Esophagus muscularis mucosa (tissue), 4 donors: Measurements from ENCODE around the gene KRTDAP. TPM values are rescaled to one million over a fixed set of nuclear protein-coding genes. Genes with fewer than 3 reads are reported as not detected.
"Not testable (repeated sequence)": the region's sequence is repeated elsewhere in the genome, so short reads cannot be mapped to it uniquely, and the experiment has no call there.

Experiments used
- DNase-seq: peaks from one replicate; pipeline ENCODE4 v3.0.0-alpha.2; 2017; ENCODE audit errors: extremely low spot score
- H3K27ac ChIP-seq, 4 donors: fragments of 200-600 bp; sonication (generic); replicated peaks in 1 of 4; 1 replicate in 3 of 4; 2 replicates in 1 of 4; pipeline ENCODE4 v1.5.1; 2016 to 2019; ENCODE audit warnings: mild to moderate bottlenecking in 1 of 4
- H3K27me3 ChIP-seq, 4 donors: fragments of 200-600 bp; sonication (generic); one replicate each; pipeline versions ENCODE4 v1.5.1 to v1.6.0; 2016 to 2019
- H3K36me3 ChIP-seq, 4 donors: fragments of 200-600 bp; sonication (generic); one replicate each; pipeline ENCODE4 v1.5.1; 2016 to 2019
- H3K4me1 ChIP-seq, 4 donors: fragments of 200-600 bp; sonication (generic); one replicate each; pipeline ENCODE4 v1.5.1; 2016 to 2019
- H3K4me3 ChIP-seq, 4 donors: fragments of 200-600 bp; sonication (generic); 1 replicate in 2 of 4; 2 replicates in 2 of 4; pipeline ENCODE4 v1.5.1; 2016 to 2019; ENCODE audit warnings: mild to moderate bottlenecking in 4 of 4, moderate library complexity in 1 of 4
- H3K9me3 ChIP-seq, 4 donors: fragments of 200-600 bp; sonication (generic); 1 replicate in 3 of 4; 2 replicates in 1 of 4; pipeline ENCODE4 v1.5.1; 2016 to 2019
- CTCF ChIP-seq, 3 experiments: fragments of 200-600 bp in 2 of 3; fragments of 450-650 bp in 1 of 3; sonication (generic) in 2 of 3; IDR thresholded peaks; one replicate each; pipeline ENCODE4 v1.5.1; 2017 to 2019; ENCODE audit warnings: antibody characterized with exemption in 3 of 3, mild to moderate bottlenecking in 2 of 3, moderate library complexity in 1 of 3
- EP300 ChIP-seq: sonication (generic); formaldehyde crosslinking; IDR thresholded peaks from one replicate; pipeline ENCODE4 v1.6.1; 2017; ENCODE audit warnings: antibody characterized with exemption
- POLR2A ChIP-seq: fragments of 450-650 bp; IDR thresholded peaks from one replicate; pipeline ENCODE4 v1.6.1; 2017; ENCODE audit warnings: antibody characterized with exemption, moderate library complexity, mild to moderate bottlenecking, low read depth
- POLR2AphosphoS5 ChIP-seq, 2 donors: sonication (generic); formaldehyde crosslinking; IDR thresholded peaks; one replicate each; pipeline ENCODE4 v1.6.1; 2017; ENCODE audit warnings: antibody characterized with exemption in 2 of 2
- WGBS: methylation state at CpG from one replicate; pipeline ENCODE4 v1.1.5; 2018; 5-methylcytosine and 5-hydroxymethylcytosine counted together
- intact Hi-C: fragments of 100-400 bp; cut with DNase I; formaldehyde crosslinking; loops from one replicate; pipeline ENCODE4 v1.15.1; 2023
- total RNA-seq, 4 donors: library from RNA; depleted of rRNA; stranded (reverse); fragments of >200 nt; gene quantifications; one replicate each; pipeline versions ENCODE4 v1.1.0 to v1.2.1, GENCODE V29; 2016

KRTDAP gene
- total RNA-seq, 4 donors from 2014 or later = not detected

DNA sequence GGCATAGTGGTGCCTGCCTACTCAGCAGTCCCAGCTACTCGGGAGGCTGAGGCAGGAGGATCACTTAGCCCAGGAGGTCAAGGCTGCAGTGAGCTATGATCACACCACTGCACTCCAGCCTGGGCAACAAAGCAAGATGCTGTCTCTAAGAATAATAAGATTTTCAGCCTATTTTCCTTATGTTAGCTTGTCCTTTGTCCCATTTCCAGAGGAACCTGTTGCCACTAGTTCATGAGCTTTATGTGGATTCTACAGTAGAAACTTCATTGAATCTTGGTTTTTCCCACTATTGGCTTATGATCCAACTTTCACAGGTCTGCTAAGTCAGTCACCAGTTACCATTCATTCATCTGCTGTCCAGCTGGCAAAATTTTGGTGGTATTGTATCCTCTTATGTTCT lies 24.0 kb downstream of the KRTDAP start:
- DNase-seq = no peak
- no peak for TF ChIP-seq CTCF (IDR thresholded peaks at IDR 0.05)
- TF ChIP-seq EP300 = no peak
- TF ChIP-seq POLR2AphosphoS5 (IDR thresholded peaks at IDR 0.05) = no peak
- no peak for TF ChIP-seq POLR2A
- peaks cover 0 to 7% (median 2%) of the 10 kb centered on the region in 4 donors for H3K4me1 ChIP-seq
- intact Hi-C loops = no loop called here
- no peak overlapping the region for H3K27ac ChIP-seq
- WGBS = 86% methylated on average over 1 of the region's 1 CpG
- H3K36me3 ChIP-seq = no peaks in the 10 kb centered on the region
- H3K9me3 ChIP-seq = no peaks in the 10 kb centered on the region
- H3K27me3 ChIP-seq = peaks cover 0 to 21% (median 0%) of the 10 kb centered on the region in 4 donors
- no peak overlapping the region for H3K4me3 ChIP-seq

DNA sequence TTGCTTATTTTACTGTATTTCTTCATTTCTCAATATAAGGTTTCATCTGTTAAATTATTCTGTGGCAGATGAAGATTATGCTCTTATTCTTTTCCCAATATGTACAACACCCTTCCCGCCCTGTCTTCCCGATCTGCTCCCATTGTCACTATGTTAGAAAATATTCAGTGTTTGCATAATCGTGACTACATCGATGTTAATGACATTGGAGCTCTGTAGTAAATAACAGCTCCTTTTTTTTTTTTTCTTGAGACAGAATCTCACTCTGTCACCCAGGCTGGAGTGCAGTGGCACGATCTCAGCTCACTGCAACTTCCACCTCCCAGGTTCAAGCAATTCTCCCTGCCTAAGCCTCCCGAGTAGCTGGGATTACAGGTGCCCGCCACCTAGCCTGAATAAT lies 27.3 kb downstream of the KRTDAP start:
- Histone ChIP-seq H3K27me3 (peaks cover 0 to 16% (median 0%) of the 10 kb centered on the region in 4 donors), H3K4me1 (peaks cover 14 to 21% (median 17%) of the 10 kb centered on the region in 4 donors)
- DNase-seq, H3K36me3 ChIP-seq, H3K27ac ChIP-seq, H3K4me3 ChIP-seq, intact Hi-C loops, H3K9me3 ChIP-seq: not testable (repeated sequence)
- 70% methylated on average over 7 of the region's 7 CpGs for WGBS

DNA sequence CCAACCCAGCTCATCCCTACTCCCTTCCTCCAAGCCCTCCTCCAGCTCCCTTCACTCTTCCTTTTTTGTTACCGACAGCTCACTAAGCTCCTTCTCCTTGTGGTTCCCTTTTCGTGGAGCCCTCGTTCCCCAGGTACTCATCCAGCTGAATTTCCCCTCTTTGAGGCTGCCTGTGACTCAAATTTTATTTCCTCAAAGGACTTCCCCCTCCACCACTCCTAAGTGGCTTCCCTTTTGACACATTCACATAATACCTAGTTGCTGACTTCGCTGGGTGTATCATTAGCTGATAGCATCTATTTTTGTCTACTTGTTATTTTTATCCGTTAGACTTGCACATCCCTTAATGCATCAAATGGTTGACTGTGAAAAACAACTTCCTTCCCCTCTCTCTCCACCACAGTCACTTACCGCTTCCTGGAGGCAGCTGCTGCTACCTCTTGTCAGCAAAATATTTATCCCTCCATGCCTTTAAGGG lies 27.7 kb downstream of the KRTDAP start:
- intact Hi-C loops = no loop called here
- no peak for DNase-seq
- H3K4me1 ChIP-seq = peaks cover 14 to 21% (median 17%) of the 10 kb centered on the region in 4 donors
- H3K9me3 ChIP-seq = no peaks in the 10 kb centered on the region
- H3K4me3 ChIP-seq = no peak overlapping the region
- no peaks in the 10 kb centered on the region for H3K36me3 ChIP-seq
- 27% methylated on average over 6 of the region's 6 CpGs for WGBS
- TF ChIP-seq POLR2AphosphoS5 (IDR thresholded peaks at IDR 0.05) (no peak), CTCF (IDR thresholded peaks at IDR 0.05) (no peak), EP300 (no peak), POLR2A (no peak)
- H3K27me3 ChIP-seq = peaks cover 0 to 12% (median 0%) of the 10 kb centered on the region in 4 donors
- no peak overlapping the region for H3K27ac ChIP-seq

- H3K27ac ChIP-seq, H3K36me3 ChIP-seq, intact Hi-C loops, H3K27me3 ChIP-seq, H3K9me3 ChIP-seq, DNase-seq, H3K4me3 ChIP-seq: not testable (repeated sequence)
- H3K4me1 ChIP-seq = peaks cover 14 to 21% (median 17%) of the 10 kb centered on the region in 4 donors
These were observed 28.5 kb downstream of the KRTDAP start for GRCh38 chr19:35461788-35462187.

DNA sequence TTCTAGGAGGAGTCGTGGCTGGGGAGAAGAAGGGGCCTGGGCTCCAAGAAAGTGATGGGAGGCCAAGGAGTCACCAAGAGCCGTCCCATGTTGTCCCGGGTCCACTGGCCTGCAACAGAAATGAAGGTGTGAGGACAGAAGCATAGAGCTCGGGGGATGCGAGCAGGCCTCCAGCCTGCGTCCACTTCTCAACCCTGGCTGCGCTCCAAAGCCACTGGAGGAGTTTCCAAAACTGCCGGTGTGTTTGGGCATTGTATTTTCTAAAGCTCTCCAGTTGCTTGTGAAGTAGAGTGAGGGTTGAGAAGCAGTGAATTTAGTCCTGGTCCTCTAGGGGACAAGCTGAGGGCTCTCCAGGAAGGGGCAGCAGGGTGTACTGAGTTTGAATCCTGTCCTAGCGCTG lies 29.2 kb downstream of the KRTDAP start:
- H3K27ac ChIP-seq = no peak overlapping the region
- peaks cover 0 to 2% (median 0%) of the 10 kb centered on the region in 4 donors for H3K27me3 ChIP-seq
- no peaks in the 10 kb centered on the region for H3K9me3 ChIP-seq
- no peak for TF ChIP-seq CTCF (IDR thresholded peaks at IDR 0.05)
- no peak for TF ChIP-seq EP300
- TF ChIP-seq POLR2AphosphoS5 (IDR thresholded peaks at IDR 0.05) = no peak
- no peak for TF ChIP-seq POLR2A
- intact Hi-C loops = no loop called here
- H3K36me3 ChIP-seq = no peaks in the 10 kb centered on the region
- H3K4me3 ChIP-seq = no peak overlapping the region
- DNase-seq = no peak
- peaks cover 14 to 21% (median 17%) of the 10 kb centered on the region in 4 donors for H3K4me1 ChIP-seq
- WGBS = 60% methylated on average over 7 of the region's 9 CpGs

- intact Hi-C loops = no loop called here
- H3K9me3 ChIP-seq = no peaks in the 10 kb centered on the region
- 84% methylated on average over 10 of the region's 10 CpGs for WGBS
- H3K36me3 ChIP-seq = no peaks in the 10 kb centered on the region
- TF ChIP-seq POLR2AphosphoS5 (IDR thresholded peaks at IDR 0.05) (no peak), POLR2A (no peak), EP300 (no peak), CTCF (IDR thresholded peaks at IDR 0.05) (no peak)
- H3K27me3 ChIP-seq = no peaks in the 10 kb centered on the region
- no peak overlapping the region for H3K27ac ChIP-seq
- peaks cover 14 to 21% (median 17%) of the 10 kb centered on the region in 4 donors for H3K4me1 ChIP-seq
- no peak for DNase-seq
- no peak overlapping the region for H3K4me3 ChIP-seq
These were observed 29.7 kb downstream of the KRTDAP start for GRCh38 chr19:35460608-35461007.
